HG03442 (cell line): ENCODE measurements around the gene ANXA11.

ENCODE experiments used
- ATAC-seq: cut with Tn5 transposase; IDR thresholded peaks from one replicate; pipeline ENCODE4 v1.9.1; 2021; ENCODE audit warnings: mild to moderate bottlenecking, moderate library complexity; ENCODE audit not compliant: unreplicated experiment

The ANXA11 gene

DNA sequence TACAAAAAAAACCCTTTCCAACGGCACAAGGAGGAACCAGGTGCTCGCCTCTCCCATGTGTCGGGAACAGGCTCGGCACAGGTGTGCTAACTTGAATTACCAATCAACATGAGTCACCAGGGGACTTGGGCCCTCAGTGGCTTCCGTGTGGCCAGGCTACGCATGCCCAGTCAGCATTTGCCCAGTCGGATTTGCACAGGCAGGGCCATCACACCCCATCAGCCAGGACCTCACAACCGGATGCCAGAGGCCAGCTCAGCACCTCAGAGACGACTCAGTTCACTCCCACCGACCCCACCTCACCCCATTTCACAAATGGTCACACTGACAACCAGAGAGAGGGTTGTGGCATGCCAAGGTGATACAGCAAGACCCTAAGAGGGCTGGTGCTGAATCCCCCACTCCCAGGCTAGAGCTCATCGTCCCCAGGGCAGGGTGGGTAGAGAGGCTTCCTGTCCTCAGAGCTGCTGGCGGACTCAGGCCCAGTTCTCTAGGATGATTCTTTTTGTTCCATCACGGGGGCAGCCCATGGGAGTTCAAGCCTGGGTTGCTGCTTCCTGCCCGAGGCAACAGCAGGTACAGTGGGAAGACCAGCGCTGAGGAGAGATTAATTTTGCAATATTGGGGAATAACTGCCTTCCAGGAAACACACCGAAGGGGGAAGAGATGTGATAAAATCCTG, 13.6 kb downstream of the ANXA11 start:
- ATAC-seq = no peak

DNA sequence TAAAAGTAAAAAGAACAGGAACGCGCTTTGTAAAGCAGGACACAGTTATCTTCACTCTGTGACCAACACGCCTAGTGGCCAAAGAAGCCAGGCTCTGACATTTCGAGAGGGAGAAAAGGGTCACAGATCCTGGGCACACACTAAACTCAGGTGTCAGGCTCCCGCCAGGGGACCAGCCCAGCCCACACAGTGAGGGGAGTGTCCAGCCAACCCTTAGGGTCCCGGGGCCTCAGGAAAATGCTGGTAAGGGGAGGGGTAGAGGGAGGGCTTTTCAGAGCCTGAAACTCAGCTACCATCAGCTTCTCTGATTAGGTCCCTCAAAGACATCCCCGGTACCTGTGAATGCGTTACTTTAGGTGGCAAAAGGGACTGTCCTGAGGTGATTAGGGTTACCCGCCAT, 16.6 kb downstream of the ANXA11 start:
- no peak for ATAC-seq

DNA sequence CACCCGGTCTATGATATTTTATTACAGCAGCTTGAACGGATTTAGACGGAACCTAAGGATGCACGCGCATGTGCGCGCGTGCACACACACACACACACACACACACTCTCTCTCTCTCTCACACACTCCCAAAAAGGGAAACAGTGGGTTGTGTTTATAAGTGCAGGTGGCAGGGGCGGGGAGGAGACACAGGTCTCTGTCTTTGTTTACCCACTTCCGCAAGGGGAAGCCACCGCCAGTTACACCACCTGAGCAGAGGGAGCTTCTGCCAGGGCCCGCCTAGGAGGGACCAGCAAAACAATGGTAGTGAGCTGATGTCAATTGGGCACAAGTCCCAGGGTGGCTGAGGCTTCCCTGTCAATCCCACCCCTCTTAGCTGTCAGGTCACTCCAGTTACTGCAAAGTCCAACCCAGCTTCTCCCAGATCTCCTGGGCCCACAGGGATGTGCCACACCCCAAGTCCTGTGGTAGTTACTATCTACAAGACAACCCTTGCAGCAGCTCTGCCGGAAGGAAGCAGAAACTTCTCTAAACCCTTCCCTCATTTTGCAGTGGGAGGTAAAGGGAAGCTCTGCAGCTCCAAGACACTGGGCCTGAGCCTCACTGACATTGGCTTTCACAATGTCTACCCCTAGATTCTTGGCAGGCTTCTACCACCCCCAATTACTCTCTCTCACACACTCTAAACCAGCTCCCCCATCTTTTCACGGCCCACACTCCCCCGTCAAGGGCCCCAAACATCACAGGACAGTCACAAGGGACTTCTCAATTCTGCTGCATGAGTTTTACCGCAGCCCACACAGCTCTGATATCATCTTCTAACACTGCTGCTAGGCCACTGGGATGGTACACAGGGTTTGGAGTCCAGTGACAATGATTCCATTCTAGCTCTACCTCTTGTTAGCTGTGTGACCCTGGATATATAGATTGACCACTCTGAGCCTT, 17.6 kb downstream of the ANXA11 start:
- peak; percentile 77 for ATAC-seq

DNA sequence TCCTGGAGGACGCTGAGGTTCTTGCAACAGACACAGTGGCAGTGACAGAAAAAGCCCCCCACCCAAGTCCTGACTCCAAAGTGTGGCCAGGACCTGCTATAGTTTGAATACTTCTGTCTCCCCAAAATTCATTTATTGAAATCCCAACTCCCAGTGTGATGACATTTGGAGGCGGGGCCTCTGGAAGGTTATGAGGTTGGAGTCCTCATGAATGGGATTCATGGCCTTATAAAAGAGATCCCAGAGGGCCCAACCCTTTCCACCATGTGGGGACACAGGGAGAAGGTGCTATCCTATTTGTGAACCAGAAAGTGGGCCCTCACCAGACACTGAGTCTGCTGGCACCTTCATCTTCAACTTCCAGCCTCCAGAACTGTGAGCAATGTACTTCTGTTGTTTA, 18.3 kb downstream of the ANXA11 start:
- no peak for ATAC-seq

DNA sequence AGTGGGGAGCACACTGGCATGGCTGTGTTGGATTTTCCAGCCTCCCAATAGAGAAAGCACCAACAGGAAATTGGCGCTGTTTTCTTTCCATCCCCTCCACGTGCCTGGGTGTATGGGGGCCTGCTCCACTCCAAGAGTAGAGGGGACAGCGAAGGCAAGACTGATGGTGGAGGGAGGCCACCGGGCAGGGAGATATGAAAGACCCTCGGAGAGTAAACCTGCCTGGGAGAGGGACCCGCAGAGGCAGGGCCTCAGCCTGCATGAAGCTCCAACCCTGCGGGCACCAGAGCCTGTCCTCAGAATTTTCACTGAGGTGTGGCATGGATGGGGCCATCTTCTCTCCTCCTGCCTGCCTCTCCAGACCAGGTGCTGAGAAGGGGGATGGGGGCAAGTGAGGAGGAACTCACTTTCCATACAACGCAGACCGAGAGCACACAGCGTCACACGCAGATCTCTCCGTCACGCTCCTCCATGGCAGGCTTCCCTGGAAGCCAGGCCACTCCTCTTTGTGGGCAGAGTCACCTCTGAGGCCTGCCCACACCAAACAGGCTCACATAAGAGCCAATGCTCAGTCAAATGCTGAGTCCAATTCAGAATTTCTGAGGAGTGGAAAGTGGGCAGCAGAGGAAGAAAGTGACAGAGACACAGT, 18.8 kb downstream of the ANXA11 start:
- ATAC-seq = no peak

GRCh38 chr10:80185578-80186299, 19.6 kb downstream of the ANXA11 start:
- ATAC-seq = no peak

DNA sequence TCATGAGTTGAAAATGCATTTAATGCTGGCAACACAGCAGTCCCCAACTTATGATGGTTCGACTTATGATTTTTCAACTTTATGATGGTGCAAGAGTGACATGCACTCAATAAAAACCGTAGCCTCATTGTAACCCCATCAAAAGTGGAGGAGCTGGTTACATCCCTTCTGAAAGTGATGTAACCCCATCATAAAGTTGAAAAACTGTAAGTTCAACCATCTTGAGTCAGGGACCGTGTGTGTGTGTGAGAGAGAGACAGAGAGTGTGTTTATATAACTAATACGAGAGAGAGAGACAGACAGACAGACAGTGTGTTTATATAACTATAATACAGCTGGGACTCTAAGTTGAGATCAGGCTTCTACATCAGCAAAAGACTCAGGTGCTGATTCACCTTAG, 21.0 kb downstream of the ANXA11 start:
- ATAC-seq = no peak

DNA sequence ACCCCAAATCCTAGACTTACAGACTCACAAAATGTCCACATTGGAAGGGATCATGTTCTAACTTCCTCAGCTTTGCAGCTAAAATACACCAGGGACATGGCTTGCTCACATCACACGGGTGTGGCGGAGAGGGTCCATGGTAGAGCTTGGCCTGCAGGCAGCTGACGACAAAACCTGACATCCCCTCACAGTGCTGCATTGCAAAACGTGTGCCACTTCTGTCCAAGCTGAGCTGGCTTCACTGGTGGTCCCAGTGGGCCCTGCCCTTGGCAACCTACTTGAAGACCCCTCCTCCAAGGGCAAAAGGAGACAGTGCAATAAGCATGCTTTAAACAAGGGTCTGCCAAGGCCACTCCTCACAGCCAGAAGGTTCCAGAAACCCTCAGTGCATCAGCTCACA, 21.9 kb downstream of the ANXA11 start:
- no peak for ATAC-seq

- ATAC-seq = no peak
These were observed 22.4 kb downstream of the ANXA11 start for GRCh38 chr10:80182986-80183385.

GRCh38 chr10:80177781-80178636, 27.3 kb downstream of the ANXA11 start:
- no peak for ATAC-seq

DNA sequence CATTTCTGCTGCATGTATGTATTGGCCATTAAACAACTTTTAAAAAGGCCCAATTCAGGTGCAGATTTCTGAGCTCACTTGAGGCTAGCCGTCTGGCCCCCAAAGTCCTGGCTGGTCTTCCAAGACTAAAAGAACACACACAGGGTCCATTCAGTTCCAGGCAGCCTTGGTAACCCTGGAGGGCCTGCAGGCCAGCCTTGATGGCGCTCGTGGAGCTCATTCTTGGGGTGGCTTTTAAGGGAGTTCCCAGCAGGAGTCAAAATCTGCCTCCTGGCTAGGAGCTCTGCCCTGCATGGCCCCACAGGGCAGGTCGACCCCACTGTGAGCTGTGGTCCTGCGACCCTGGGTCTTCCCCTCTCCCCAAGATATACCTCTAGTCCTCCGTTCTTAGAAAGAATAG, 28.8 kb downstream of the ANXA11 start:
- ATAC-seq = no peak

DNA sequence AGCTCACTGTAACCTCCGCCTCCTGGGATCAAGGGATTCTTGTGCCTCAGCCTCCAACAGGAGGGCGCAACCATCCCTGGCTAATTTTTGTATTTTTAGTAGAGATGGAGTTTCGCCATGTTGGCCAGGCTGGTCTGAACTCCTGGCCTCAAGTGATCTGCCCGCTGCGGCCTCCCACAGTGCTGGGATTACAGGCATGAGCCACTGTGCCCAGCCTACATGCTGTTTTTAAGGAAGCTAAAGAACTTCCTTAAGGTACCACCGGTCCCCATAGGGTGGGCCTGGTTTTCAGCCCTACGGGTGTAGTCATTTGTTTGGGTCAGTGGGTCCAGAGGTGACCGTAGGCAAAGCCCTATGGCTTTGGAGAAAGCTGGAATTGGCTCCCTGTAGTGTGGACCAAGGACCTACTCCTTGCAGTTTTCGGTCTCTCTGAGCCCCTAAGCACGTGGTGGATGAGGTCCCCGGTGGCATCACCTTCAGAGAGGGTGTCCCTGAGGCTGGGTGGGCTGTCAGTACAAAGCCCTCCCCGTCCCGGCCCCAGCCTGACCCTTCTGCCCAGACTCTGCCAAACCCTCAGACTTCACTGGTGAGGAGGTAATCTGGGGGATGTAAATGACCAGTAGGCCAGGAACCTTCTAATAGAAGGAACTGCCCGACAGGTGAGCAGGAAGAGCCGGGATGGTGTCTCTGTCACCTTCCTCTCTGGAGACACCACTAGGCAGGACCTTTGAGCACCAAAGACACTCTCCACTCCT, 30.5 kb downstream of the ANXA11 start:
- no peak for ATAC-seq

DNA sequence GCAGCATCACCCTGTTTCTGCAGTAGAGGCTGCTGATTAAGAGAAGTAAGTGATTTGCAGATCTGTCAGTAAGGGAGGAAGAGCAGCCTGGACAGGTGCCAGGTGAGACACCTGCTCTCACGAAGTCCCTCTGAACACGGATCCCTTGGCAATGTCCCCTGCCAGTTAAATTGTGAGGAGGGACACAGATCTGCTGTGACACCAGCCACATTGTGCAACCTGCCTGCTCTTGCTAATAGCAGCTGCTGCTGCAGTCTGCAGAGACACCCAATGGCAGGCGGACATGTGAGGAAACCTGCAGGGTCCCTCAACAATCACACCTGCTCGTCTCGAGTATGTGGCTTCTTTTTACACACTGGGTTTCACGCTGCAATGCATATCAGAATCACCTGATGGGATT, 31.9 kb downstream of the ANXA11 start:
- no peak for ATAC-seq

DNA sequence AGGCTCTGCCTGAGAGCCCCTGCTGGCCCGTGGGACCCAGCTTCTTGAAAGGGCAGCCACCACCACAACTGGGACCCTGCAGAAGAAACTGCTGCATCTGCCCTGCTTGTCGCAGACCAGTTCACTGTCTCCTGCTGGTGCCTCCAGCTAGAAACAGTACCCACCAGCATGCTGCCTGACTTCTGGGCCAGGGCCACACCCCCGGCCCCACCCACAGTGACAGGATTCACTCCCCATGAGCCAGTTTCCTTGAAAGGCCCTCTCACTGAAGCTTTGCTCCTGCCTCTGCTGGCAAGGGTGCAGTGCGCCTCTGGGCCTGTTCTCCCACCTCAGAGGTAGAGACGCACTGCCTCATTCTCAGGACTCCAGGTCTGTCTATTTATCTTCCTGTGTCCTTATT, 32.4 kb downstream of the ANXA11 start:
- no peak for ATAC-seq

DNA sequence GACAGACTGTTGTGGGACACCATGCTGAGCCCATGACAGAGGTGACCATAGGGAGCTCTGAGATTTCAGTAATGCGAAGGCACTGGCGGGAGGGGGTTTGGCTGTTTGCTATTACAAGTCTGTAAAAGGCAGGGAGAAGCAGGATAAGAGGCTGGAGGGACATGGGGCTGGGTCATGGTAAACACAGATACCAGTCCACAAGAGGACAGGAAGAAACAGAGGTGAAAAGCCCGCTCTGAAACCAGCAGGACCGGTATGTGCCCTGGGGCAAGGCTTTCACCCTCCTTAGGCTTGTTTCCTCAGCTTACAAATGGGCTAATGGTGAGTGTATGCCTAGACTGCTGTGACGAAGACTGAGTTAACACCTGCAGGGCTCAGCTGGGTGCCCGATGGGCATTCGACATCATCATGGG, 34.1 kb downstream of the ANXA11 start:
- ATAC-seq = no peak

- no peak for ATAC-seq
These were observed 34.7 kb downstream of the ANXA11 start for GRCh38 chr10:80170641-80171040.

DNA sequence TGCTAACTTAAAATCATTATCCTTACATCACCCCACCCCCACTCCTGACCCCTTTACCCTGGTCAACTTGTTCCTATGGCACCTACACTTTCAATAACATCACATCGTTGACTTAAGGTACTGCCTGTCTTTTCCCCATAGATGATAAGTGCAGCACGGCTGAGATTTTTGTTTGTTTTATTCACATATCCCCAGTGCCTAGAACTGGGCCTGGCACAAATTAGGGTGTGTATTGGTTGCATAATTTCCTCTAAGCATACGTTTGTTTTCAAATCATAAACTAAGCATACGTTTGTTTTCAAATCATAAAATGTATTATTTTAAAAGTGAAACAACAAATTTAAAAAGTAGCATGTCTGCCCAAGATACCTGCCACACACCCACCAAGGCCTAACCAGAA, 35.3 kb downstream of the ANXA11 start:
- no peak for ATAC-seq

- no peak for ATAC-seq
These were observed 36.5 kb downstream of the ANXA11 start for GRCh38 chr10:80168679-80169380.

DNA sequence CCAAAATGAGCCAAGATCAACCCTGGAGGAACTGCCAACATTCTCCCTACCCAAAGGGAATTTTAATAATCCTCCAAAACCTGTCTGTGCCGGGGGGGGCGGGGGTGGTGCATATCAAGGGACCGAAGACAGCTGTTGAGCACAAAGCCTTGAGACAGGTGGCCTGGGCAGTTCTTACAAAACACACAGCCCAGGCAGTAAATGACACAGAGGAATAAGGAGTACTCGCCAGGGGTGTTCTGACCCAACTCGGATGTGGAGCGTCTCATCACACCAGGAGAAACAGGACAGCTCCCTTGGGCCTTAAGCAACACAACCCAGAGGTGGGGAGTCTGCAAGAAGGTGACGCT, 37.2 kb downstream of the ANXA11 start:
- no peak for ATAC-seq
